CD4-positive, alpha-beta memory T cell (primary cell): ENCODE measurements around the gene SOSTDC1. TPM values are rescaled to one million over a fixed set of nuclear protein-coding genes. Genes with fewer than 3 reads are reported as not detected.
"Not testable (repeated sequence)": the region's sequence is repeated elsewhere in the genome, so short reads cannot be mapped to it uniquely, and the experiment has no call there.

Experiments used
- CTCF ChIA-PET: fragments of 350-600 bp; sonication (Branson Sonifier 250); formaldehyde crosslinking; loops from one replicate; lab custom pipeline; 2021; ENCODE audit warnings: inconsistent platforms; ENCODE audit not compliant: partially characterized antibody; lab: Charles Lee
- POLR2A ChIA-PET: fragments of 350-600 bp; sonication (Branson Sonifier 250); formaldehyde crosslinking; loops from one replicate; lab custom pipeline; 2021; ENCODE audit not compliant: partially characterized antibody; lab: Charles Lee
- DNase-seq, 5 donors: peaks; one replicate each; pipeline versions ENCODE4 v3.0.0 to v3.0.0-alpha.2; 2020 to 2022; ENCODE audit warnings: mixed read lengths in 1 of 5
- H3K27ac ChIP-seq: one replicate; pipeline ENCODE4 v1.7.0; 2013; ENCODE audit warnings: low read depth, low read length
- H3K27me3 ChIP-seq: 2 replicates; pipeline ENCODE4 v1.7.0; 2013; ENCODE audit warnings: mild to moderate bottlenecking, low read length, moderate library complexity; ENCODE audit not compliant: insufficient read depth
- H3K36me3 ChIP-seq: 2 replicates; pipeline ENCODE4 v1.7.0; 2013; ENCODE audit warnings: mild to moderate bottlenecking, low read length, moderate library complexity; ENCODE audit not compliant: insufficient read depth
- H3K4me1 ChIP-seq: 2 replicates; pipeline ENCODE4 v1.7.0; 2013; ENCODE audit warnings: mild to moderate bottlenecking, low read length, moderate library complexity; ENCODE audit not compliant: insufficient read depth
- H3K4me3 ChIP-seq, 2 donors: one replicate each; pipeline ENCODE4 v1.7.0; 2013; ENCODE audit warnings: low read length in 2 of 2, mild to moderate bottlenecking in 1 of 2
- H3K9me3 ChIP-seq, 2 donors: one replicate each; pipeline ENCODE4 v1.7.0; 2013; ENCODE audit warnings: low read length in 2 of 2, control low read depth in 1 of 2; ENCODE audit not compliant: control insufficient read depth in 1 of 2
- H3K27ac Mint-ChIP-seq, 7 donors: one replicate each; pipeline ENCODE4 v1.8.0; 2020 to 2021; ENCODE audit warnings: mixed read lengths in 7 of 7, mild to moderate bottlenecking in 6 of 7, inconsistent platforms in 3 of 7, moderate library complexity in 3 of 7
- H3K27me3 Mint-ChIP-seq, 2 donors: one replicate each; pipeline ENCODE4 v1.8.0; 2020 to 2021; ENCODE audit warnings: mixed read lengths in 2 of 2
- H3K36me3 Mint-ChIP-seq, 2 donors: one replicate each; pipeline ENCODE4 v1.8.0; 2020 to 2021; ENCODE audit warnings: mixed read lengths in 2 of 2, inconsistent platforms in 1 of 2, mild to moderate bottlenecking in 1 of 2
- H3K4me1 Mint-ChIP-seq, 4 donors: one replicate each; pipeline ENCODE4 v1.8.0; 2020 to 2021; ENCODE audit warnings: mixed read lengths in 4 of 4, mild to moderate bottlenecking in 1 of 4
- H3K4me3 Mint-ChIP-seq, 8 donors: one replicate each; pipeline ENCODE4 v1.8.0; 2020 to 2021; ENCODE audit warnings: mixed read lengths in 8 of 8, mild to moderate bottlenecking in 7 of 8, moderate library complexity in 6 of 8, inconsistent platforms in 3 of 8
- H3K9me3 Mint-ChIP-seq, 8 donors: one replicate each; pipeline ENCODE4 v1.8.0; 2020 to 2021; ENCODE audit warnings: mixed read lengths in 8 of 8, mild to moderate bottlenecking in 5 of 8, inconsistent platforms in 3 of 8, moderate library complexity in 1 of 8
- intact Hi-C: fragments of 100-400 bp; cut with micrococcal nuclease; formaldehyde crosslinking; loops from one replicate; pipeline ENCODE4 v1.15.1; 2023
- polyA plus RNA-seq, 2 donors: library from polyadenylated mRNA; unstranded; fragments of 300-500 nt; fragmentation: Illumina TruSeq; gene quantifications; one replicate each; pipeline ENCODE4 v1.2.3, GENCODE V29; 2021
- total RNA-seq, 2 experiments: library from RNA; stranded (reverse); gene quantifications; one replicate each; pipeline ENCODE4 v1.2.3, GENCODE V29; 2021

Gene SOSTDC1
- total and polyA plus RNA-seq, 4 experiments from 2014 or later = not detected

- Mint-ChIP-seq H3K27ac (no peak overlapping the region), H3K4me1 (peaks cover 0 to 5% (median under 1%) of the 10 kb centered on the region in 4 donors), H3K9me3 (peaks cover 0 to 3% (median 0%) of the 10 kb centered on the region in 8 donors), H3K36me3 (no peaks in the 10 kb centered on the region), H3K4me3 (no peak overlapping the region), H3K27me3 (peaks cover 4 to 9% of the 10 kb centered on the region in 2 donors)
- intact Hi-C loops = no loop called here
- ChIA-PET POLR2A (no interaction called here), CTCF (interaction anchor here (0.8 kb wide), 1 partner anchor 10 kb away, joined by 3 read pairs; no protein-coding TSS in a partner anchor)
- DNase-seq = no peak
- H3K9me3 ChIP-seq = no peaks in the 10 kb centered on the region
- no peaks in the 10 kb centered on the region for H3K27me3 ChIP-seq
- H3K4me3 ChIP-seq = no peak overlapping the region
- H3K4me1 ChIP-seq = no peaks in the 10 kb centered on the region
- no peak overlapping the region for H3K27ac ChIP-seq
- H3K36me3 ChIP-seq = no peaks in the 10 kb centered on the region
Observed at GRCh38 chr7:16462431-16462889, 3.1 kb downstream of the SOSTDC1 start.

GRCh38 chr7:16460789-16461493 lies 4.6 kb downstream of the SOSTDC1 start:
- ChIA-PET POLR2A (no interaction called here), CTCF (interaction anchor here (1.5 kb wide), 1 partner anchor 11 kb away, joined by 3 read pairs; no protein-coding TSS in a partner anchor)
- Histone ChIP-seq H3K9me3 (no peaks in the 10 kb centered on the region), H3K27ac (no peak overlapping the region), H3K27me3 (no peaks in the 10 kb centered on the region), H3K4me3 (no peak overlapping the region), H3K36me3 (no peaks in the 10 kb centered on the region), H3K4me1 (no peaks in the 10 kb centered on the region)
- Mint-ChIP-seq H3K9me3 (peaks cover 0 to 4% (median 0%) of the 10 kb centered on the region in 8 donors), H3K4me3 (no peak overlapping the region), H3K36me3 (no peaks in the 10 kb centered on the region), H3K4me1 (peaks cover under 1 to 9% (median 2%) of the 10 kb centered on the region in 4 donors), H3K27ac (no peak overlapping the region), H3K27me3 (peaks cover 3 to 9% of the 10 kb centered on the region in 2 donors)
- DNase-seq = no peak
- intact Hi-C loops = no loop called here

GRCh38 chr7:16456303-16456702 lies 9.2 kb downstream of the SOSTDC1 start:
- ChIA-PET POLR2A (interaction anchor here (1.1 kb wide), 1 partner anchor 35 kb away, joined by 5 read pairs; the partner anchor contains the start of gene CRPPA), CTCF (interaction anchor here (1.4 kb wide), 1 partner anchor 108 kb away, joined by 4 read pairs; no protein-coding TSS in a partner anchor)
- H3K4me3 Mint-ChIP-seq, H3K36me3 Mint-ChIP-seq, H3K27me3 ChIP-seq, H3K4me1 ChIP-seq, intact Hi-C loops, H3K27ac Mint-ChIP-seq, H3K9me3 Mint-ChIP-seq, H3K36me3 ChIP-seq, H3K9me3 ChIP-seq, H3K27ac ChIP-seq, DNase-seq, H3K4me3 ChIP-seq, H3K27me3 Mint-ChIP-seq: not testable (repeated sequence)
- peaks cover 8 to 19% (median 11%) of the 10 kb centered on the region in 4 donors for H3K4me1 Mint-ChIP-seq

GRCh38 chr7:16455591-16455990 lies 9.9 kb downstream of the SOSTDC1 start:
- H3K9me3 Mint-ChIP-seq = peaks cover 0 to 4% (median 0%) of the 10 kb centered on the region in 8 donors
- peaks cover 8 to 19% (median 11%) of the 10 kb centered on the region in 4 donors for H3K4me1 Mint-ChIP-seq
- intact Hi-C loops = no loop called here
- peak in 1 of 5 donors; percentile 2 for DNase-seq
- peak overlapping the region in 1 of 7 donors; percentile 25 for H3K27ac Mint-ChIP-seq
- H3K36me3 Mint-ChIP-seq = no peaks in the 10 kb centered on the region
- Histone ChIP-seq H3K27ac (no peak overlapping the region), H3K9me3 (no peaks in the 10 kb centered on the region), H3K27me3 (no peaks in the 10 kb centered on the region), H3K4me1 (no peaks in the 10 kb centered on the region), H3K36me3 (no peaks in the 10 kb centered on the region), H3K4me3 (no peak overlapping the region)
- ChIA-PET CTCF (interaction anchor here (1.4 kb wide), 1 partner anchor 109 kb away, joined by 4 read pairs; no protein-coding TSS in a partner anchor), POLR2A (interaction anchor here (0.7 to 1.1 kb wide), 2 partner anchors 35 to 852 kb away, joined by 3 to 5 read pairs; partner anchors contain the start of gene CRPPA)
- H3K4me3 Mint-ChIP-seq = peak overlapping the region in 1 of 8 donors; percentile 8
- no peaks in the 10 kb centered on the region for H3K27me3 Mint-ChIP-seq

GRCh38 chr7:16450366-16450765 lies 15.2 kb downstream of the SOSTDC1 start:
- Mint-ChIP-seq H3K4me1 (peaks cover 4 to 10% (median 5%) of the 10 kb centered on the region in 4 donors), H3K9me3 (no peaks in the 10 kb centered on the region), H3K4me3 (no peak overlapping the region), H3K27ac (no peak overlapping the region), H3K36me3 (no peaks in the 10 kb centered on the region), H3K27me3 (no peaks in the 10 kb centered on the region)
- intact Hi-C loops = no loop called here
- Histone ChIP-seq H3K4me3 (no peak overlapping the region), H3K4me1 (no peaks in the 10 kb centered on the region), H3K27me3 (no peaks in the 10 kb centered on the region), H3K36me3 (no peaks in the 10 kb centered on the region), H3K9me3 (no peaks in the 10 kb centered on the region), H3K27ac (no peak overlapping the region)
- DNase-seq = no peak
- ChIA-PET POLR2A (no interaction called here), CTCF (interaction anchor here (0.7 to 1.4 kb wide), 3 partner anchors 10 to 487 kb away, joined by 3 to 5 read pairs (median 4); no protein-coding TSS in a partner anchor)

GRCh38 chr7:16447876-16448275 lies 17.7 kb downstream of the SOSTDC1 start:
- no peaks in the 10 kb centered on the region for H3K36me3 Mint-ChIP-seq
- DNase-seq = no peak
- CTCF ChIA-PET = interaction anchor here (1.0 kb wide), 1 partner anchor 13 kb away, joined by 3 read pairs; no protein-coding TSS in a partner anchor
- intact Hi-C loops = no loop called here
- Histone ChIP-seq H3K4me3 (no peak overlapping the region), H3K36me3 (no peaks in the 10 kb centered on the region), H3K9me3 (no peaks in the 10 kb centered on the region), H3K27me3 (no peaks in the 10 kb centered on the region), H3K4me1 (no peaks in the 10 kb centered on the region), H3K27ac (no peak overlapping the region)
- no peak overlapping the region for H3K27ac Mint-ChIP-seq
- no peak overlapping the region for H3K4me3 Mint-ChIP-seq
- POLR2A ChIA-PET = no interaction called here
- H3K27me3 Mint-ChIP-seq = no peaks in the 10 kb centered on the region
- H3K9me3 Mint-ChIP-seq = no peaks in the 10 kb centered on the region
- no peaks in the 10 kb centered on the region for H3K4me1 Mint-ChIP-seq

GRCh38 chr7:16446508-16446907 lies 19.0 kb downstream of the SOSTDC1 start:
- no peak overlapping the region for H3K4me3 Mint-ChIP-seq
- no peaks in the 10 kb centered on the region for H3K27me3 ChIP-seq
- ChIA-PET CTCF (no interaction called here), POLR2A (no interaction called here)
- no peak overlapping the region for H3K27ac Mint-ChIP-seq
- DNase-seq = no peak
- H3K27me3 Mint-ChIP-seq = peaks cover 0 to 1% of the 10 kb centered on the region in 2 donors
- no peaks in the 10 kb centered on the region for H3K4me1 Mint-ChIP-seq
- no peaks in the 10 kb centered on the region for H3K36me3 Mint-ChIP-seq
- H3K4me1 ChIP-seq = no peaks in the 10 kb centered on the region
- no peaks in the 10 kb centered on the region for H3K9me3 ChIP-seq
- no peak overlapping the region for H3K27ac ChIP-seq
- peaks cover 0 to 5% (median 0%) of the 10 kb centered on the region in 8 donors for H3K9me3 Mint-ChIP-seq
- intact Hi-C loops = no loop called here
- H3K4me3 ChIP-seq = no peak overlapping the region
- no peaks in the 10 kb centered on the region for H3K36me3 ChIP-seq
